OCI-LY1 (cell line): ENCODE measurements around the gene BCAP31.
A peak's percentile ranks its signal among the peaks of the same experiment; 100 is the strongest.

ENCODE experiments used
- H2AFZ ChIP-seq: fragments of 200-600 bp; sonication (generic), shearing (Covaris generic); 2 replicates; pipeline ENCODE4 v1.6.0; 2014; ENCODE audit warnings: antibody characterized with exemption, mild to moderate bottlenecking, low read length
- H3F3A ChIP-seq: fragments of 200-600 bp; sonication (generic), shearing (Covaris generic); 2 replicates; pipeline ENCODE4 v1.6.0; 2014; ENCODE audit warnings: mild to moderate bottlenecking, antibody characterized with exemption, low read length, moderate library complexity; ENCODE audit not compliant: insufficient read depth
- H3K27ac ChIP-seq: fragments of 200-600 bp; sonication (generic); 2 replicates; pipeline ENCODE4 v1.5.1; 2014; ENCODE audit warnings: low read length, mixed run types, mild to moderate bottlenecking, low read depth; ENCODE audit not compliant: poor library complexity, severe bottlenecking
- H3K27me3 ChIP-seq: fragments of 200-600 bp; sonication (generic); 2 replicates; pipeline ENCODE4 v1.6.0; 2014; ENCODE audit warnings: antibody characterized with exemption, mild to moderate bottlenecking, low read length, moderate library complexity; ENCODE audit not compliant: insufficient read depth
- H3K36me3 ChIP-seq: fragments of 200-600 bp; sonication (generic); 2 replicates; pipeline ENCODE4 v1.6.1; 2014; ENCODE audit warnings: mild to moderate bottlenecking, antibody characterized with exemption, low read length, moderate library complexity, mixed read lengths; ENCODE audit not compliant: insufficient read depth
- H3K4me1 ChIP-seq: fragments of 200-600 bp; sonication (generic); 2 replicates; pipeline ENCODE4 v1.5.1; 2014; ENCODE audit warnings: mild to moderate bottlenecking, low read length, moderate library complexity; ENCODE audit not compliant: insufficient read depth, severe bottlenecking
- H3K4me2 ChIP-seq: fragments of 200-600 bp; sonication (generic), shearing (Covaris generic); 2 replicates; pipeline ENCODE4 v1.6.1; 2014; ENCODE audit warnings: low read length
- H3K4me3 ChIP-seq: fragments of 200-600 bp; sonication (generic); 2 replicates; pipeline ENCODE4 v1.5.1; 2014; ENCODE audit warnings: low read length, low read depth, mild to moderate bottlenecking, mixed read lengths; ENCODE audit not compliant: poor library complexity, severe bottlenecking
- H3K79me2 ChIP-seq: fragments of 200-600 bp; shearing (Covaris generic); 2 replicates; pipeline ENCODE4 v1.6.1; 2016; ENCODE audit warnings: mixed run types, low read length, mixed read lengths; ENCODE audit not compliant: insufficient read depth
- H3K9ac ChIP-seq: fragments of 200-600 bp; sonication (generic), shearing (Covaris generic); 2 replicates; pipeline ENCODE4 v1.6.1; 2014; ENCODE audit warnings: mild to moderate bottlenecking, low read length, mixed read lengths
- H3K9me2 ChIP-seq: fragments of 200-600 bp; sonication (generic), shearing (Covaris generic); 2 replicates; pipeline ENCODE4 v1.6.1; 2014; ENCODE audit warnings: low read depth, mild to moderate bottlenecking, low read length, mixed read lengths
- H3K9me3 ChIP-seq: fragments of 200-600 bp; shearing (Covaris generic); 2 replicates; pipeline ENCODE4 v1.6.1; 2014; ENCODE audit warnings: low read length, mixed read lengths
- H4K20me1 ChIP-seq: fragments of 200-600 bp; sonication (generic), shearing (Covaris generic); 2 replicates; pipeline ENCODE4 v1.6.0; 2016; ENCODE audit warnings: mild to moderate bottlenecking, low read length; ENCODE audit not compliant: insufficient read depth
- EZH2 ChIP-seq: fragments of 200-600 bp; sonication (generic), shearing (Covaris generic); IDR thresholded peaks from 2 replicates; pipeline ENCODE4 v1.8.0; 2017; ENCODE audit warnings: borderline replicate concordance, mixed run types, mild to moderate bottlenecking, antibody characterized with exemption, low read length, moderate library complexity, mixed read lengths
- TF ChIP-seq, protein P1 (sequence below): fragments of 200-600 bp; sonication (generic), shearing (Covaris generic); IDR thresholded peaks from 2 replicates; pipeline ENCODE4 v1.5.1; 2017; ENCODE audit warnings: mild to moderate bottlenecking, antibody characterized with exemption, low read length, moderate library complexity, mixed read lengths

The BCAP31 gene

DNA sequence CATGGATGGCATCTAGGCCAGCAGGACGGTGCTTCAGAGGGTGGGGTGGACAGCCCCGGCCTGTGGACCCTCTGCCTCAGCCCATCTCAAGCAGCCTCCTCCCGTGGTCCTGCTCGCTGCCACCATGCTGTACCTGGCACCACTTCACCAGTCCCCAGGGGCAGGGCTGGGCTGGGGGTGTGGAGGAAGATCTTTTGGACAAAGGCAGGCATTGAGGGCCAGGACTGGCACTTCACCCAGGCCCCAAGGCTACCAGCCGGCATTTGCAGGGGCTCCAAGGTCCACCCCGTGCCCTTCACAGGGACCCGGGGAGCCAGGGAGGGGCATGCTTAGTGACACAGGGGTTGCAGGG is 40.6 kb upstream of the BCAP31 start:
- Histone ChIP-seq H3K9me2 (no peaks in the 10 kb centered on the region), H3K9ac (no peak overlapping the region), H3K36me3 (no peaks in the 10 kb centered on the region), H3K4me3 (no peak overlapping the region), H3K4me2 (no peak overlapping the region), H3K27ac (no peak overlapping the region), H2AFZ (no peak overlapping the region), H3K4me1 (no peaks in the 10 kb centered on the region), H3F3A (no peaks in the 10 kb centered on the region), H4K20me1 (no peaks in the 10 kb centered on the region), H3K79me2 (no peaks in the 10 kb centered on the region), H3K9me3 (no peaks in the 10 kb centered on the region), H3K27me3 (no peaks in the 10 kb centered on the region)
- TF ChIP-seq, protein P1, sequence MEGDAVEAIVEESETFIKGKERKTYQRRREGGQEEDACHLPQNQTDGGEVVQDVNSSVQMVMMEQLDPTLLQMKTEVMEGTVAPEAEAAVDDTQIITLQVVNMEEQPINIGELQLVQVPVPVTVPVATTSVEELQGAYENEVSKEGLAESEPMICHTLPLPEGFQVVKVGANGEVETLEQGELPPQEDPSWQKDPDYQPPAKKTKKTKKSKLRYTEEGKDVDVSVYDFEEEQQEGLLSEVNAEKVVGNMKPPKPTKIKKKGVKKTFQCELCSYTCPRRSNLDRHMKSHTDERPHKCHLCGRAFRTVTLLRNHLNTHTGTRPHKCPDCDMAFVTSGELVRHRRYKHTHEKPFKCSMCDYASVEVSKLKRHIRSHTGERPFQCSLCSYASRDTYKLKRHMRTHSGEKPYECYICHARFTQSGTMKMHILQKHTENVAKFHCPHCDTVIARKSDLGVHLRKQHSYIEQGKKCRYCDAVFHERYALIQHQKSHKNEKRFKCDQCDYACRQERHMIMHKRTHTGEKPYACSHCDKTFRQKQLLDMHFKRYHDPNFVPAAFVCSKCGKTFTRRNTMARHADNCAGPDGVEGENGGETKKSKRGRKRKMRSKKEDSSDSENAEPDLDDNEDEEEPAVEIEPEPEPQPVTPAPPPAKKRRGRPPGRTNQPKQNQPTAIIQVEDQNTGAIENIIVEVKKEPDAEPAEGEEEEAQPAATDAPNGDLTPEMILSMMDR: no peak
- TF ChIP-seq EZH2: no peak

- Histone ChIP-seq H3K9me3 (no peaks in the 10 kb centered on the region), H3K9ac (no peak within 1 kb of the TSS), H3K4me3 (no peak within 1 kb of the TSS)
Measured at GRCh38 chrX:153763989-153764755, 40.0 kb upstream of the BCAP31 start, which contains the start of gene PLXNB3. TSS of gene PLXNB3 (plus strand) at chrX:153764249. CDS start at chrX:153765536, 1,287 bp downstream.

DNA sequence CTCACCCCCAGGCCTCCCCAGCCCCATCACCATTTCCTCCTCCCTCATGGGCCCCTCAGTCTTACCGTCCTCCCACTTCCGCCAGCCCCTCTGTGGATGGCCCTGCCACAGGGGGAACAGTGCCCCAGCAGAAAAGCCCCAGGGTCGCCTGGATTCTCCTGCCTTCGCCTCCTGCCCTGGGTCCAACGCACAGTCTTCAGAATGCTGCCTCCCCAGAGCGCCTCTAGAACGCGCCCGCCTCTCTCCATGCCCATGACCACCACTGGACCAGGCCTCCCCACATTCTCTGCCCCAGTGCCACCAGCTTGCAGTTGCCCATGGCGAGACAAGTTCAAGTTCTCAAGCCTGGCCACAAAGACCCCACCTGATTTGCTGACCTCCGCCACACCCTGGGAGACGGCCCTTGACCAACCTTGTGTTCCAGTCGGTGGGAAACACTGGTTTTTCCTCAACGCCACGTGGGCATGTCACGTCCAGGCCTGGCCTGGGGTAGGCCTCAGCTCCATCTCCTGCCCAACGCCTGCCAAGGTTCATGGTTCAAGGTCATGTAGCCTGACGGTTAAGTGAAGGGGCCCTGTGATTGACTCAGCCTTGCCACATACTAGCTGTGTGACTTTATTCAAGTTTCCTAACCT is 39.2 kb upstream of the BCAP31 start:
- no peak overlapping the region for H3K4me3 ChIP-seq
- no peaks in the 10 kb centered on the region for H3K36me3 ChIP-seq
- H3K79me2 ChIP-seq: no peaks in the 10 kb centered on the region
- H3K27me3 ChIP-seq: no peaks in the 10 kb centered on the region
- H3K27ac ChIP-seq: no peak overlapping the region
- H2AFZ ChIP-seq: no peak overlapping the region
- H4K20me1 ChIP-seq: no peaks in the 10 kb centered on the region
- H3K9ac ChIP-seq: no peak overlapping the region
- no peaks in the 10 kb centered on the region for H3K9me2 ChIP-seq
- H3K4me1 ChIP-seq: no peaks in the 10 kb centered on the region
- H3F3A ChIP-seq: no peaks in the 10 kb centered on the region
- no peak overlapping the region for H3K4me2 ChIP-seq
- no peaks in the 10 kb centered on the region for H3K9me3 ChIP-seq
- TF ChIP-seq, protein P1: no peak
- no peak for TF ChIP-seq EZH2

More at GRCh38 chrX:153763989-153764755, 40.0 kb upstream of the BCAP31 start, which contains the start of gene PLXNB3:
- no peak within 1 kb of the TSS for H3K4me2 ChIP-seq
- H2AFZ ChIP-seq: no peak within 1 kb of the TSS
- H3F3A ChIP-seq: no peaks in the 10 kb centered on the region
- H3K9me2 ChIP-seq: no peaks in the 10 kb centered on the region
- H3K27me3 ChIP-seq: no peaks in the 10 kb centered on the region
- H4K20me1 ChIP-seq: no peaks in the 10 kb centered on the region
- no peaks in the 10 kb centered on the region for H3K4me1 ChIP-seq
- no peaks in the 10 kb centered on the region for H3K36me3 ChIP-seq
- no peak within 1 kb of the TSS for H3K27ac ChIP-seq
- TF ChIP-seq EZH2: no peak
- TF ChIP-seq, protein P1: peak; percentile 71
- no peaks in the 10 kb centered on the region for H3K79me2 ChIP-seq
